Loucy (cell line): ENCODE results near the gene RHOF.

Experiments used
- H2AFZ ChIP-seq: fragments of 200-600 bp; sonication (generic); 2 replicates; pipeline ENCODE4 v1.6.0; 2016; ENCODE audit warnings: antibody characterized with exemption, mild to moderate bottlenecking, low read length, moderate library complexity
- H3F3A ChIP-seq: fragments of 200-600 bp; 2 replicates; pipeline ENCODE4 v1.6.0; 2016; ENCODE audit warnings: antibody characterized with exemption, low read depth, mild to moderate bottlenecking
- H3K27me3 ChIP-seq: fragments of 200-600 bp; sonication (generic); 2 replicates; pipeline ENCODE4 v1.6.1; 2014; ENCODE audit warnings: low read length, mild to moderate bottlenecking; ENCODE audit not compliant: insufficient read depth, poor library complexity, severe bottlenecking
- H3K36me3 ChIP-seq: fragments of 200-600 bp; sonication (generic); 2 replicates; pipeline ENCODE4 v1.6.1; 2016; ENCODE audit warnings: low read length; ENCODE audit not compliant: insufficient read depth
- H3K4me1 ChIP-seq: fragments of 200-600 bp; sonication (generic); 2 replicates; pipeline ENCODE4 v1.5.1; 2014; ENCODE audit warnings: low read length, mild to moderate bottlenecking; ENCODE audit not compliant: insufficient read depth, poor library complexity, severe bottlenecking
- H3K4me2 ChIP-seq: fragments of 200-600 bp; sonication (generic); 2 replicates; pipeline ENCODE4 v1.6.0; 2014; ENCODE audit warnings: antibody characterized with exemption, low read length, low read depth, mild to moderate bottlenecking; ENCODE audit not compliant: poor library complexity, severe bottlenecking
- H3K4me3 ChIP-seq: fragments of 200-600 bp; sonication (generic); 2 replicates; pipeline ENCODE4 v1.5.1; 2014; ENCODE audit warnings: low read length, mild to moderate bottlenecking, mixed read lengths; ENCODE audit not compliant: poor library complexity, severe bottlenecking
- H3K79me2 ChIP-seq: fragments of 200-600 bp; sonication (generic); 2 replicates; pipeline ENCODE4 v1.6.1; 2014; ENCODE audit warnings: low read length; ENCODE audit not compliant: insufficient read depth
- H3K9ac ChIP-seq: fragments of 200-600 bp; sonication (generic); 2 replicates; pipeline ENCODE4 v1.6.0; 2014; ENCODE audit warnings: mild to moderate bottlenecking, low read depth, low read length, moderate library complexity; ENCODE audit not compliant: poor library complexity, severe bottlenecking
- H3K9me2 ChIP-seq: fragments of 200-600 bp; sonication (generic); replicated peaks from 2 replicates; pipeline ENCODE4 v1.6.1; 2016; ENCODE audit warnings: low read depth, low read length, mixed read lengths
- H3K9me3 ChIP-seq: fragments of 200-600 bp; sonication (generic); 2 replicates; pipeline ENCODE4 v1.6.1; 2014; ENCODE audit warnings: mild to moderate bottlenecking, antibody characterized with exemption, low read length, low read depth; ENCODE audit not compliant: insufficient read depth
- H4K20me1 ChIP-seq: fragments of 200-600 bp; sonication (generic); 2 replicates; pipeline ENCODE4 v1.6.0; 2014; ENCODE audit warnings: antibody characterized with exemption, low read length, mild to moderate bottlenecking; ENCODE audit not compliant: insufficient read depth, poor library complexity, severe bottlenecking
- CTCF ChIP-seq: fragments of 200-600 bp; sonication (generic); conservative IDR thresholded peaks from 2 replicates; pipeline ENCODE4 v1.5.1; 2014; ENCODE audit warnings: mild to moderate bottlenecking, antibody characterized with exemption, low read length
- EZH2phosphoT487 ChIP-seq: fragments of 200-600 bp; IDR thresholded peaks from 2 replicates; pipeline ENCODE4 v1.6.1; 2018; ENCODE audit warnings: antibody characterized with exemption, mild to moderate bottlenecking, moderate library complexity, borderline replicate concordance

Gene RHOF

DNA sequence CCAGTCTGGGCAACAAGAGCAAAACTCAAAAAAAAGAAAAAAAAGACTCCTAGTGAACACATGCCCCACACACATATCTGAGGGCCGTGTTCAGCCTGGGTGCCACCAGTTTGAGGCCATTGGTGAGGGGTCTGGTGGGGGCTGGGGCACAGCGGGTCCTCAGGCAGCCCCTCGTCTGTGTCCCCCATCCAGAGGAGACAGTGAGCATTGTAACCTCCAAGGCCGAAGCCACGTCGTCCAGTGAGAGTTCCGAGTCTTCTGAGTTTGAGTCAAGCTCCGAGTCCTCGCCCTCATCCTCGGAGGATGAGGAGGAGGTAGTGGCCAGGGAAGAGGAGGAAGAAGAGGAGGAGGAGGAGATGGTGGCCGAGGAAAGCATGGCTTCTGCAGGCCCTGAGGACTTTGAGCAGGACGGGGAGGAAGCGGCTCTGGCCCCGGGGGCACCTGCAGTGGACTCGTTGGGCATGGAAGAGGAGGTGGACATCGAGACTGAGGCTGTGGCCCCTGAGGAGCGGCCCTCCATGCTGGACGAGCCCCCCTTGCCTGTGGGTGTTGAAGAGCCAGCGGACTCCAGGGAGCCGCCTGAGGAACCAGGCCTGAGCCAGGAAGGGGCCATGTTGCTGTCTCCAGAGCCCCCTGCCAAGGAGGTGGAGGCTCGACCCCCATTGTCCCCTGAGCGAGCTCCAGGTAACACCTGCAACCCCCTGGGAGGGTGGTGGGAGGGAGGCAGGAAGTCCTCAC lies 25.9 kb upstream of the RHOF start:
- no peaks in the 10 kb centered on the region for H3K9me3 ChIP-seq
- no peaks in the 10 kb centered on the region for H4K20me1 ChIP-seq
- no peak overlapping the region for H3K4me3 ChIP-seq
- no peak overlapping the region for H3K4me2 ChIP-seq
- no peaks in the 10 kb centered on the region for H3F3A ChIP-seq
- no peaks in the 10 kb centered on the region for H3K4me1 ChIP-seq
- H3K36me3 ChIP-seq: peaks cover 56% of the 10 kb centered on the region; the same call in 1 of the 2 replicates
- H3K79me2 ChIP-seq: peaks cover 7% of the 10 kb centered on the region; the same call in 1 of the 2 replicates
- H3K27me3 ChIP-seq: no peaks in the 10 kb centered on the region
- no peaks in the 10 kb centered on the region for H3K9me2 ChIP-seq
- no peak overlapping the region for H3K9ac ChIP-seq
- TF ChIP-seq EZH2phosphoT487: no peak
- no peak for TF ChIP-seq CTCF
- no peak overlapping the region for H2AFZ ChIP-seq

GRCh38 chr12:121817648-121818043 lies 24.2 kb upstream of the RHOF start:
- Histone ChIP-seq H3F3A (no peaks in the 10 kb centered on the region), H3K36me3 (peaks cover 47% of the 10 kb centered on the region; the same call in 1 of the 2 replicates), H3K4me1 (peaks cover 13% of the 10 kb centered on the region), H4K20me1 (peaks cover 9% of the 10 kb centered on the region), H3K4me3 (no peak overlapping the region), H3K27me3 (no peaks in the 10 kb centered on the region), H2AFZ (no peak overlapping the region), H3K4me2 (no peak overlapping the region), H3K9ac (no peak overlapping the region), H3K9me2 (no peaks in the 10 kb centered on the region), H3K79me2 (peaks cover 21% of the 10 kb centered on the region), H3K9me3 (no peaks in the 10 kb centered on the region)
- TF ChIP-seq CTCF: no peak
- TF ChIP-seq EZH2phosphoT487: no peak

DNA sequence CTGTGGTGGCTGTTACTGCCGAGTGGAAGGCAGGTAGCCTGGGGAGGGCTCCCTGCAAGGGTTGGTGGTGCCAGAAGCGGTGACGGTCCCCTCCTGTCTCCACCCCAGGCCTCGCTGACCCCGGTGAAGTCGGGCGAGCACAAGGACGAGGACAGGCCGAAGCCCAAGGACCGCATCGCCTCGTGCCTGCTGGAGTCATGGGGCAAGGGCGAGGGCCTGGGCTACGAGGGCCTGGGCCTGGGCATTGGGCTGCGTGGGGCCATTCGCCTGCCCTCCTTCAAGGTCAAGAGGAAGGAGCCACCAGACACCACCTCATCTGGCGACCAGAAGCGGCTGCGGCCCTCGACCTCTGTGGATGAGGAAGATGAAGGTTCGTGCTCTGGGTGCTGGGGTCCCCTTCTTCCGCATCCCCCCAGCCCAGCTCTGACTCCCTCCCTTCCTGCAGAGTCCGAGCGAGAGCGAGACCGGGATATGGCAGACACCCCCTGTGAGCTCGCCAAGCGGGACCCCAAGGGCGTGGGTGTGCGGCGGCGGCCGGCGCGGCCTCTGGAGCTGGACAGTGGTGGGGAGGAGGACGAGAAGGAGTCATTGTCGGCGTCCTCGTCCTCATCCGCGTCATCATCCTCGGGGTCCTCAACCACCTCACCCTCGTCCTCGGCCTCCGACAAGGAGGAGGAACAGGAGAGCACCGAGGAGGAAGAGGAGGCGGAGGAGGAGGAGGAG lies 23.6 kb upstream of the RHOF start:
- H4K20me1 ChIP-seq: peaks cover 15% of the 10 kb centered on the region
- peaks cover 27% of the 10 kb centered on the region for H3K79me2 ChIP-seq
- H3K36me3 ChIP-seq: peaks cover 47% of the 10 kb centered on the region; the same call in 1 of the 2 replicates

More for the DNA sequence above, 23.6 kb upstream of the RHOF start:
- TF ChIP-seq EZH2phosphoT487: no peak
- no peak for TF ChIP-seq CTCF
- Histone ChIP-seq H3K4me2 (no peak overlapping the region), H3K9ac (no peak overlapping the region), H3K9me2 (no peaks in the 10 kb centered on the region), H2AFZ (no peak overlapping the region), H3K27me3 (no peaks in the 10 kb centered on the region), H3K9me3 (no peaks in the 10 kb centered on the region), H3K4me1 (peaks cover 18% of the 10 kb centered on the region), H3F3A (no peaks in the 10 kb centered on the region), H3K4me3 (no peak overlapping the region)
